ENCODE measurements around the gene NINJ2.

NINJ2 gene

GRCh38 chr12:613996-614395 is 49.2 kb downstream of the NINJ2 start:
- no peak for DNase-seq (ENCODE audit: low read depth)

- no peak for DNase-seq (ENCODE audit: low read depth)
Observed at GRCh38 chr12:612886-613285, 50.4 kb downstream of the NINJ2 start.

GRCh38 chr12:612293-612692 is 51.0 kb downstream of the NINJ2 start:
- no peak for DNase-seq (ENCODE audit: low read depth)

GRCh38 chr12:611721-612120 is 51.5 kb downstream of the NINJ2 start:
- DNase-seq (ENCODE audit: low read depth) = no peak

GRCh38 chr12:608921-609320 is 54.3 kb downstream of the NINJ2 start:
- DNase-seq (ENCODE audit: low read depth) = no peak

GRCh38 chr12:608413-608812 is 54.8 kb downstream of the NINJ2 start:
- no peak for DNase-seq (ENCODE audit: low read depth)

GRCh38 chr12:607541-608001 is 55.7 kb downstream of the NINJ2 start:
- no peak for DNase-seq (ENCODE audit: low read depth)

- DNase-seq (ENCODE audit: low read depth) = no peak
Observed at GRCh38 chr12:604956-605355, 58.3 kb downstream of the NINJ2 start.

- DNase-seq (ENCODE audit: low read depth) = no peak
Observed at GRCh38 chr12:602700-603068, 60.6 kb downstream of the NINJ2 start.

GRCh38 chr12:601976-602699 is 61.1 kb downstream of the NINJ2 start:
- DNase-seq (ENCODE audit: low read depth) = no peak

- DNase-seq (ENCODE audit: low read depth) = no peak
Observed at GRCh38 chr12:599756-600155, 63.5 kb downstream of the NINJ2 start.

GRCh38 chr12:597926-598568 is 65.2 kb downstream of the NINJ2 start:
- no peak for DNase-seq (ENCODE audit: low read depth)

GRCh38 chr12:593396-594270 is 69.6 kb downstream of the NINJ2 start:
- DNase-seq (ENCODE audit: low read depth) = no peak

GRCh38 chr12:592024-592505 is 71.2 kb downstream of the NINJ2 start:
- no peak for DNase-seq (ENCODE audit: low read depth)

GRCh38 chr12:591167-592023 is 71.8 kb downstream of the NINJ2 start:
- no peak for DNase-seq (ENCODE audit: low read depth)

- DNase-seq (ENCODE audit: low read depth) = no peak
Observed at GRCh38 chr12:590206-590750, 73.0 kb downstream of the NINJ2 start.

GRCh38 chr12:588646-589045 is 74.6 kb downstream of the NINJ2 start:
- DNase-seq (ENCODE audit: low read depth) = no peak

- no peak for DNase-seq (ENCODE audit: low read depth)
Observed at GRCh38 chr12:588024-588322, 75.3 kb downstream of the NINJ2 start.

GRCh38 chr12:587132-588023 is 75.9 kb downstream of the NINJ2 start:
- DNase-seq (ENCODE audit: low read depth) = no peak

- no peak for DNase-seq (ENCODE audit: low read depth)
Observed at GRCh38 chr12:586318-587071, 76.8 kb downstream of the NINJ2 start.
